WERI-Rb-1 (cell line): ENCODE results near the gene CCDC136.

Experiments
- DNase-seq: peaks from one replicate; pipeline ENCODE4 v3.0.0-alpha.2; 2020
- H3K27ac ChIP-seq: fragments of 250-450 bp; sonication (Bioruptor Pico); 2 replicates; pipeline ENCODE4 v1.5.1; 2020; ENCODE audit warnings: mild to moderate bottlenecking, moderate library complexity
- H3K27me3 ChIP-seq: fragments of 250-450 bp; sonication (Bioruptor Pico); 2 replicates; pipeline ENCODE4 v1.5.1; 2021; ENCODE audit warnings: mild to moderate bottlenecking, low read depth, moderate library complexity; ENCODE audit not compliant: insufficient read depth, severe bottlenecking
- H3K36me3 ChIP-seq: fragments of 250-450 bp; sonication (Bioruptor Pico); 2 replicates; pipeline ENCODE4 v1.5.1; 2020; ENCODE audit warnings: mild to moderate bottlenecking, moderate library complexity
- H3K4me3 ChIP-seq: 2 replicates; pipeline ENCODE4 v1.5.1; 2011; ENCODE audit warnings: low read depth, mild to moderate bottlenecking, control low read depth, low read length
- H3K9me3 ChIP-seq: fragments of 250-450 bp; sonication (Bioruptor Pico); 2 replicates; pipeline ENCODE4 v1.5.1; 2021; ENCODE audit warnings: mild to moderate bottlenecking, moderate library complexity; ENCODE audit not compliant: severe bottlenecking
- TF ChIP-seq, protein P1 (sequence below): IDR thresholded peaks from 2 replicates; pipeline ENCODE4 v1.5.1; 2011; ENCODE audit warnings: low read depth, mild to moderate bottlenecking, control low read depth, inconsistent platforms, low read length

Gene CCDC136

GRCh38 chr7:128827971-128828711 is 36.4 kb downstream of the CCDC136 start:
- DNase-seq = no peak
- H3K4me3 ChIP-seq = no peak overlapping the region
- TF ChIP-seq, protein P1, sequence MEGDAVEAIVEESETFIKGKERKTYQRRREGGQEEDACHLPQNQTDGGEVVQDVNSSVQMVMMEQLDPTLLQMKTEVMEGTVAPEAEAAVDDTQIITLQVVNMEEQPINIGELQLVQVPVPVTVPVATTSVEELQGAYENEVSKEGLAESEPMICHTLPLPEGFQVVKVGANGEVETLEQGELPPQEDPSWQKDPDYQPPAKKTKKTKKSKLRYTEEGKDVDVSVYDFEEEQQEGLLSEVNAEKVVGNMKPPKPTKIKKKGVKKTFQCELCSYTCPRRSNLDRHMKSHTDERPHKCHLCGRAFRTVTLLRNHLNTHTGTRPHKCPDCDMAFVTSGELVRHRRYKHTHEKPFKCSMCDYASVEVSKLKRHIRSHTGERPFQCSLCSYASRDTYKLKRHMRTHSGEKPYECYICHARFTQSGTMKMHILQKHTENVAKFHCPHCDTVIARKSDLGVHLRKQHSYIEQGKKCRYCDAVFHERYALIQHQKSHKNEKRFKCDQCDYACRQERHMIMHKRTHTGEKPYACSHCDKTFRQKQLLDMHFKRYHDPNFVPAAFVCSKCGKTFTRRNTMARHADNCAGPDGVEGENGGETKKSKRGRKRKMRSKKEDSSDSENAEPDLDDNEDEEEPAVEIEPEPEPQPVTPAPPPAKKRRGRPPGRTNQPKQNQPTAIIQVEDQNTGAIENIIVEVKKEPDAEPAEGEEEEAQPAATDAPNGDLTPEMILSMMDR = no peak
- no peaks in the 10 kb centered on the region for H3K9me3 ChIP-seq
- H3K36me3 ChIP-seq = no peaks in the 10 kb centered on the region
- no peak overlapping the region for H3K27ac ChIP-seq
- H3K27me3 ChIP-seq = no peaks in the 10 kb centered on the region

GRCh38 chr7:128829391-128830166 is 37.8 kb downstream of the CCDC136 start:
- Histone ChIP-seq H3K4me3 (no peak overlapping the region), H3K27ac (no peak overlapping the region)
- DNase-seq = no peak

DNA sequence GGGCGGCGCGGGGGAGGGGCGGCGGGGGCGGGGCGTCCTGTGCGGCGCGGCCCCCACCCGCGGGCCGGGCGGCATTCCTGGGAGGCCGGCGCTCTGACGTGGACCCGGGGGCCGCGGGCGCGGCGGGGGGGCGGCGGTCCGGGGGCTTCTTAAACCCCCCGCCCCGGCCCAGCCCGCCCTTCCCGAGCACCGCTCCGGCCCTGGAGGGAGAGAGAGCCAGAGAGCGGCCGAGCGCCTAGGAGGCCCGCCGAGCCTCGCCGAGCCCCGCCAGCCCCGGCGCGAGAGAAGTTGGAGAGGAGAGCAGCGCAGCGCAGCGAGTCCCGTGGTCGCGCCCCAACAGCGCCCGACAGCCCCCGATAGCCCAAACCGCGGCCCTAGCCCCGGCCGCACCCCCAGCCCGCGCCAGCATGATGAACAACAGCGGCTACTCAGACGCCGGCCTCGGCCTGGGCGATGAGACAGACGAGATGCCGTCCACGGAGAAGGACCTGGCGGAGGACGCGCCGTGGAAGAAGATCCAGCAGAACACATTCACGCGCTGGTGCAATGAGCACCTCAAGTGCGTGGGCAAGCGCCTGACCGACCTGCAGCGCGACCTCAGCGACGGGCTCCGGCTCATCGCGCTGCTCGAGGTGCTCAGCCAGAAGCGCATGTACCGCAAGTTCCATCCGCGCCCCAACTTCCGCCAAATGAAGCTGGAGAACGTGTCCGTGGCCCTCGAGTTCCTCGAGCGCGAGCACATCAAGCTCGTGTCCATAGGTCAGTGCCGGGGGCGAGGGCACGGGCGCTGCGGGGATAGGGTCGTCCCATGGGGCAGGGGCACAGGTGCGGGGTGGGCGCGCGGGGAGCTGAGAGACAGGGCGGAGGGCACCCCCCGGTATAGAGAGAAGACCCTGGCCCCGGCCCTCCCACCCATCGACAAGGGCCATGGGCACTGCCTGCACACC is 38.7 kb downstream of the CCDC136 start, which contains the start of gene FLNC:
TSS of gene FLNC (plus strand) at position 176 of the 947 bp plus-strand sequence. CDS start at position 408, 232 bp downstream.
- TF ChIP-seq, protein P1 = no peak
- Histone ChIP-seq H3K27me3 (no peaks in the 10 kb centered on the region), H3K27ac (peak within 1 kb of the TSS; percentile 98), H3K4me3 (peak within 1 kb of the TSS; percentile 24), H3K9me3 (no peaks in the 10 kb centered on the region), H3K36me3 (no peaks in the 10 kb centered on the region)
- DNase-seq = no peak

More at GRCh38 chr7:128829391-128830166, 37.8 kb downstream of the CCDC136 start:
- Histone ChIP-seq H3K9me3 (no peaks in the 10 kb centered on the region), H3K27me3 (no peaks in the 10 kb centered on the region), H3K36me3 (no peaks in the 10 kb centered on the region)
- TF ChIP-seq, protein P1 = no peak

DNA sequence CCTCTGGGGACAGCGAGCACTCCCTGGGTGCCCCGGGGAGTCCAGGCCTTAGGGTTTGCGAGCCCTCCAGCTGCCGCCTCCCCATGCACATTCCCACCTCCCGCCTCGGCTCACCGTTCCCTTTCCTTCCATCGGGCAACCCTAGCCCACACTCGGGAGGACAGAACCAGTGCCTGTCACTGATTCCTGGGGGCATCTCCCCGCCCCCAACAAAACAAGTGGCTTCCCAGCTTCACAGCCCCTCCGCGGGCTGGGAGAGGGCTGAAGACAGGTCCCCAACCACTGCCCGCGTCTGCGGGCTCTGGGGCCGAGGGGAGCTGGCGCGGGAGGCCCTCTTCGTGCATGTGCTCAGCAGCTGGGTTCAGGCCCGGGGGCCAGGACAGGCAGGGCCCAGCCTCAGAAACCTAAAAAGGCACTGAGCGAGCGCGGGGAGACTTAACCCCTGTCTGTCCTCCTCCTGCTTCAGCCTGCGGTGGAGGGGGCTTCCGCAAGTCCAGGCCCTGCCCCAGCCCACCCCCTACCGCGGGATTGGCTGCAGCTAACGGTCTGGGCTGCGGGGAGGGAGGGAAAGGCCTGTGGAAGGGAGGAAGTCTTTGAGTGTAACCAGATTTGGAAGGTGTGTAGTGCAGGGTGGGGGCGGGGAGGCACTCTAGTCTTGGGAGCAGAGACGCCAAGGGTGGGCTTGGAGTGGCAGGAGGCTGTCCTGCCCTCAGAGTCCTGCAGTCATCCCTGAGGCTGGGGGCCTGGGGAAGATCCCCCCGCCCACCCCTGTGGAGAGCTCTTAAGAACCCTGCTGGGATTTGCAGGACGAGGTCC is 39.6 kb downstream of the CCDC136 start:
- peak; percentile 82 for DNase-seq
- Histone ChIP-seq H3K27me3 (no peaks in the 10 kb centered on the region), H3K9me3 (no peaks in the 10 kb centered on the region), H3K4me3 (peak overlapping the region; percentile 24), H3K36me3 (no peaks in the 10 kb centered on the region), H3K27ac (peak overlapping the region; percentile 98)
- TF ChIP-seq, protein P1 = no peak
